Esophagus muscularis mucosa (tissue), 3 donors: Measurements from ENCODE around the gene S1PR3.

Source experiments
- CTCF ChIP-seq, 3 experiments: fragments of 200-600 bp in 2 of 3; fragments of 450-650 bp in 1 of 3; sonication (generic) in 2 of 3; IDR thresholded peaks; one replicate each; pipeline ENCODE4 v1.5.1; 2017 to 2019; ENCODE audit warnings: antibody characterized with exemption in 3 of 3, mild to moderate bottlenecking in 2 of 3, moderate library complexity in 1 of 3
- POLR2A ChIP-seq: fragments of 450-650 bp; IDR thresholded peaks from one replicate; pipeline ENCODE4 v1.6.1; 2017; ENCODE audit warnings: antibody characterized with exemption, moderate library complexity, mild to moderate bottlenecking, low read depth

GRCh38 chr9:89029788-89030187 lies 38.5 kb downstream of the S1PR3 start:
- TF ChIP-seq CTCF (IDR thresholded peaks at IDR 0.05) (no peak), POLR2A (no peak)
